Measurements from ENCODE around the gene FGF22.
"Not testable (repeated sequence)": the region's sequence is repeated elsewhere in the genome, so short reads cannot be mapped to it uniquely, and the experiment has no call there.

The FGF22 gene

DNA sequence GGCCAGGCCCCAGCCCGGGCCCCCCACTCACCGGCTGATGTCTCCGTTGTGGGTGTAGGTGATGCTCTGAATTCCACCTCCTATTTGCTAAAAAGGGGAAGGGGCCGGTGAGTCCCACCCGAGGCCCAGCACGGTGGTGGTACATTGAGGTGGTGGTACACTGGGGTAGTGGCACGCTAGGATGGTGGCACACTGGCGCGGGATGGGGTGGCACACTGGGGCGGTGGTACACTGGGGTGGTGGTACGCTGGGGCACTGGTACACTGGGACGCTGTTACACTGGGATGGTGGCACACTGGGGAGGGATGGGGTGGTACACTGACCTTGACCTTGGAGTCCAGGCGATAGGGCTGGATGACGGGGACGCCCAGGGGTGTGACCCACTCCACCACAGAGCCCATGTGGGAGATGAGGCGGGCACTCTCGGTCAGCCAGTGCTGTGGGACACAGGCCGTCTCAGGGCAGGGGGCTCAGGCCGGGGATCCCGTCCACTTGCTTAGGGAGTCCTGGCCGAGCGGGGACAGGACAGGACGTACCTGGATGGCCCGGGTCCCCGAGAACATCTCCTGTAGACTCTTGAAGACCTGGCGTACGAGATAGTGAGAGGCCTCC, 20.9 kb upstream of the FGF22 start:
- H3K4me3 ChIP-seq (ENCODE audit: low read depth, low read length) = no peak overlapping the region
- DNase-seq (ENCODE audit: low read depth) = no peak
- no peak for TF ChIP-seq CTCF (conservative IDR thresholded peaks at IDR 0.05; ENCODE audit: low read depth, low read length)

GRCh38 chr19:619286-620002, 20.2 kb upstream of the FGF22 start:
- DNase-seq (ENCODE audit: low read depth) = no peak

GRCh38 chr19:620166-620862, 19.4 kb upstream of the FGF22 start:
- DNase-seq (ENCODE audit: low read depth) = no peak
- H3K4me3 ChIP-seq (ENCODE audit: low read depth, low read length) = no peak overlapping the region
- TF ChIP-seq CTCF (conservative IDR thresholded peaks at IDR 0.05; ENCODE audit: low read depth, low read length) = no peak

More at GRCh38 chr19:619286-620002, 20.2 kb upstream of the FGF22 start:
- H3K4me3 ChIP-seq (ENCODE audit: low read depth, low read length) = no peak overlapping the region
- no peak for TF ChIP-seq CTCF (conservative IDR thresholded peaks at IDR 0.05; ENCODE audit: low read depth, low read length)

GRCh38 chr19:621191-621590, 18.5 kb upstream of the FGF22 start:
- DNase-seq (ENCODE audit: low read depth) = not testable (repeated sequence)

DNA sequence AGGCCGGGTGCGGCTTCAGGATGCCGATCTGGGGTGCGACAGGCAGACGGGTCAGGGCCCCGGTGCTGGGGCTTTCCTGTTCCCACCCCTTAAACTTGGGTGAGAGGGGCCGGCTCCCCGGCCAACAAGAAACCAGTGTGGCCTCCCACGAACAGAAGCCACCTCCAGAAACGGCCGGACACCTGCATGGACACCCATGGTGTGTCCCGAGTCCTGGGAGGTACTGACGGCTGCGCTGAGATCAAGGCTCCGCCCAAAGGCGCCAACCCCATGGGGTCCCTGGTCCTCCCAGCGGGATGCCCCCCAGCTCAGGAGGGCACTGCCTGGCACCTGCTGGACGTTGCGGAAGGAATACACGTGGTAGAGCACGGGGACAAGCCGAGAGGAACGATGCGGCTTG, 17.9 kb upstream of the FGF22 start:
- TF ChIP-seq CTCF (conservative IDR thresholded peaks at IDR 0.05; ENCODE audit: low read depth, low read length) = no peak
- H3K4me3 ChIP-seq (ENCODE audit: low read depth, low read length) = no peak overlapping the region
- no peak for DNase-seq (ENCODE audit: low read depth)

More at GRCh38 chr19:621191-621590, 18.5 kb upstream of the FGF22 start:
- H3K4me3 ChIP-seq (ENCODE audit: low read depth, low read length) = not testable (repeated sequence)

DNA sequence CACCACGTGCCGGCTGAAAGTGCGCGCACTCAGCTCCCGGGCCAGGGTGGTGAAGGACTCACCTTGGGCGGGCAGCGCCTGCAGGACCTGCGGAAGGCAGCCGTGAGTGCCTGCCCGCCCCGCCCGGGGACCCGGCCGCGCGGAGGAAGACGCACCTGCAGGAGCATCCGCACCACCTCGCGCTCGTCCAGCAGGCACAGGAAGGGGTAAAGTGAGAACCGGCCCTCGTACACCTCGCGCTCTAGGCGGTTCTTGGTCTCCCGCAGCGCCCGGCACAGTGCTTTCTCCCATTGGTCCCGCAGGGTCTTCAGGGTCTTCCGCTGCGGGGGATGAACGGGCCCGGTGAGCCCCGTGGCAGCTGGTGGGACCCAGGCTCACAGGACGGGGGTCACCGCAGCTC, 17.0 kb upstream of the FGF22 start:
- no peak for DNase-seq (ENCODE audit: low read depth)
- H3K4me3 ChIP-seq (ENCODE audit: low read depth, low read length) = no peak overlapping the region
- no peak for TF ChIP-seq CTCF (conservative IDR thresholded peaks at IDR 0.05; ENCODE audit: low read depth, low read length)

GRCh38 chr19:623175-623916, 16.3 kb upstream of the FGF22 start:
- TF ChIP-seq CTCF (conservative IDR thresholded peaks at IDR 0.05; ENCODE audit: low read depth, low read length) = no peak
- no peak overlapping the region for H3K4me3 ChIP-seq (ENCODE audit: low read depth, low read length)
- no peak for DNase-seq (ENCODE audit: low read depth)
